Measurements from ENCODE around the gene SLC6A13. TPM values are rescaled to one million over a fixed set of nuclear protein-coding genes. Genes with fewer than 3 reads are reported as not detected.

The SLC6A13 gene
- total RNA-seq, 1 donor from 2014 or later = not detected

- no peak overlapping the region for H3K4me3 ChIP-seq (ENCODE audit: low read depth, low read length)
- no peak for DNase-seq (ENCODE audit: low read depth)
- TF ChIP-seq CTCF (conservative IDR thresholded peaks at IDR 0.05; ENCODE audit: low read depth, low read length) = no peak
Measured at GRCh38 chr12:223841-224240, 38.8 kb downstream of the SLC6A13 start.

GRCh38 chr12:221736-222135, 40.9 kb downstream of the SLC6A13 start:
- H3K4me3 ChIP-seq (ENCODE audit: low read depth, low read length) = no peak overlapping the region
- DNase-seq (ENCODE audit: low read depth) = no peak
- no peak for TF ChIP-seq CTCF (conservative IDR thresholded peaks at IDR 0.05; ENCODE audit: low read depth, low read length)

- TF ChIP-seq CTCF (conservative IDR thresholded peaks at IDR 0.05; ENCODE audit: low read depth, low read length) = no peak
Measured at GRCh38 chr12:220946-221550, 41.6 kb downstream of the SLC6A13 start.

GRCh38 chr12:220491-220890, 42.1 kb downstream of the SLC6A13 start:
- no peak for DNase-seq (ENCODE audit: low read depth)
- no peak overlapping the region for H3K4me3 ChIP-seq (ENCODE audit: low read depth, low read length)
- TF ChIP-seq CTCF (conservative IDR thresholded peaks at IDR 0.05; ENCODE audit: low read depth, low read length) = no peak

More at GRCh38 chr12:220946-221550, 41.6 kb downstream of the SLC6A13 start:
- DNase-seq (ENCODE audit: low read depth) = no peak
- H3K4me3 ChIP-seq (ENCODE audit: low read depth, low read length) = no peak overlapping the region

GRCh38 chr12:219891-220352, 42.7 kb downstream of the SLC6A13 start:
- no peak overlapping the region for H3K4me3 ChIP-seq (ENCODE audit: low read depth, low read length)
- peak; percentile 98 for TF ChIP-seq CTCF (conservative IDR thresholded peaks at IDR 0.05; ENCODE audit: low read depth, low read length)
- DNase-seq (ENCODE audit: low read depth) = no peak

- TF ChIP-seq CTCF (conservative IDR thresholded peaks at IDR 0.05; ENCODE audit: low read depth, low read length) = no peak
- no peak overlapping the region for H3K4me3 ChIP-seq (ENCODE audit: low read depth, low read length)
- DNase-seq (ENCODE audit: low read depth) = no peak
Measured at GRCh38 chr12:218728-219590, 43.7 kb downstream of the SLC6A13 start.

Measured in epithelial cell of proximal tubule (primary cell).